ENCODE data around the gene RFX6.

Gene RFX6

GRCh38 chr6:116858060-116858459, 19.0 kb upstream of the RFX6 start:
- Histone ChIP-seq H3K4me1 (ENCODE audit: control insufficient read depth, insufficient read depth, low read length, poor library complexity, severe bottlenecking) (no peaks in the 10 kb centered on the region), H3K27me3 (replicated peaks; ENCODE audit: control insufficient read depth, insufficient read depth, low read length, poor library complexity, severe bottlenecking) (no peaks in the 10 kb centered on the region), H3K36me3 (ENCODE audit: control insufficient read depth, insufficient read depth, low read length) (no peaks in the 10 kb centered on the region), H3K4me3 (ENCODE audit: insufficient read depth, low read depth, low read length, poor library complexity, severe bottlenecking) (no peak overlapping the region), H3K9me3 (ENCODE audit: control insufficient read depth, low read length) (no peaks in the 10 kb centered on the region), H3K27ac (ENCODE audit: insufficient read depth, low read length, poor library complexity, severe bottlenecking) (no peak overlapping the region)
- no peak for DNase-seq

GRCh38 chr6:116859264-116859663, 17.8 kb upstream of the RFX6 start:
- no peak overlapping the region for H3K27ac ChIP-seq (ENCODE audit: insufficient read depth, low read length, poor library complexity, severe bottlenecking)
- DNase-seq, result no peak
- H3K9me3 ChIP-seq (ENCODE audit: control insufficient read depth, low read length), result no peaks in the 10 kb centered on the region
- no peaks in the 10 kb centered on the region for H3K36me3 ChIP-seq (ENCODE audit: control insufficient read depth, insufficient read depth, low read length)
- no peak overlapping the region for H3K4me3 ChIP-seq (ENCODE audit: insufficient read depth, low read depth, low read length, poor library complexity, severe bottlenecking)
- no peaks in the 10 kb centered on the region for H3K4me1 ChIP-seq (ENCODE audit: control insufficient read depth, insufficient read depth, low read length, poor library complexity, severe bottlenecking)
- no peaks in the 10 kb centered on the region for H3K27me3 ChIP-seq (replicated peaks; ENCODE audit: control insufficient read depth, insufficient read depth, low read length, poor library complexity, severe bottlenecking)

- DNase-seq, result no peak
- Histone ChIP-seq H3K4me1 (ENCODE audit: control insufficient read depth, insufficient read depth, low read length, poor library complexity, severe bottlenecking) (no peaks in the 10 kb centered on the region), H3K27me3 (replicated peaks; ENCODE audit: control insufficient read depth, insufficient read depth, low read length, poor library complexity, severe bottlenecking) (no peaks in the 10 kb centered on the region), H3K36me3 (ENCODE audit: control insufficient read depth, insufficient read depth, low read length) (no peaks in the 10 kb centered on the region), H3K9me3 (ENCODE audit: control insufficient read depth, low read length) (no peaks in the 10 kb centered on the region), H3K4me3 (ENCODE audit: insufficient read depth, low read depth, low read length, poor library complexity, severe bottlenecking) (no peak overlapping the region), H3K27ac (ENCODE audit: insufficient read depth, low read length, poor library complexity, severe bottlenecking) (no peak overlapping the region)
Observed at GRCh38 chr6:116866281-116866871, 10.7 kb upstream of the RFX6 start.

- peaks cover 2% of the 10 kb centered on the region for H3K27me3 ChIP-seq (replicated peaks; ENCODE audit: control insufficient read depth, insufficient read depth, low read length, poor library complexity, severe bottlenecking)
- no peaks in the 10 kb centered on the region for H3K36me3 ChIP-seq (ENCODE audit: control insufficient read depth, insufficient read depth, low read length)
- DNase-seq, result no peak
- no peak overlapping the region for H3K4me3 ChIP-seq (ENCODE audit: insufficient read depth, low read depth, low read length, poor library complexity, severe bottlenecking)
- no peak overlapping the region for H3K27ac ChIP-seq (ENCODE audit: insufficient read depth, low read length, poor library complexity, severe bottlenecking)
- peaks cover 3% of the 10 kb centered on the region for H3K4me1 ChIP-seq (ENCODE audit: control insufficient read depth, insufficient read depth, low read length, poor library complexity, severe bottlenecking)
- H3K9me3 ChIP-seq (ENCODE audit: control insufficient read depth, low read length), result no peaks in the 10 kb centered on the region
Observed at GRCh38 chr6:116872771-116873170, 4.3 kb upstream of the RFX6 start.

- no peak for DNase-seq
- H3K4me3 ChIP-seq (ENCODE audit: insufficient read depth, low read depth, low read length, poor library complexity, severe bottlenecking), result no peak overlapping the region
- H3K9me3 ChIP-seq (ENCODE audit: control insufficient read depth, low read length), result no peaks in the 10 kb centered on the region
Observed at GRCh38 chr6:116876107-116876506, 935 bp upstream of the RFX6 start.

GRCh38 chr6:116877743-116878142, 701 bp downstream of the RFX6 start:
- Histone ChIP-seq H3K36me3 (ENCODE audit: control insufficient read depth, insufficient read depth, low read length) (no peaks in the 10 kb centered on the region), H3K9me3 (ENCODE audit: control insufficient read depth, low read length) (no peaks in the 10 kb centered on the region), H3K4me3 (ENCODE audit: insufficient read depth, low read depth, low read length, poor library complexity, severe bottlenecking) (no peak overlapping the region), H3K4me1 (ENCODE audit: control insufficient read depth, insufficient read depth, low read length, poor library complexity, severe bottlenecking) (peaks cover 3% of the 10 kb centered on the region), H3K27ac (ENCODE audit: insufficient read depth, low read length, poor library complexity, severe bottlenecking) (no peak overlapping the region), H3K27me3 (replicated peaks; ENCODE audit: control insufficient read depth, insufficient read depth, low read length, poor library complexity, severe bottlenecking) (peaks cover 2% of the 10 kb centered on the region)
- no peak for DNase-seq

More at GRCh38 chr6:116876107-116876506, 935 bp upstream of the RFX6 start:
- Histone ChIP-seq H3K4me1 (ENCODE audit: control insufficient read depth, insufficient read depth, low read length, poor library complexity, severe bottlenecking) (peaks cover 3% of the 10 kb centered on the region), H3K27me3 (replicated peaks; ENCODE audit: control insufficient read depth, insufficient read depth, low read length, poor library complexity, severe bottlenecking) (peaks cover 2% of the 10 kb centered on the region), H3K27ac (ENCODE audit: insufficient read depth, low read length, poor library complexity, severe bottlenecking) (no peak overlapping the region), H3K36me3 (ENCODE audit: control insufficient read depth, insufficient read depth, low read length) (no peaks in the 10 kb centered on the region)

- no peak overlapping the region for H3K4me3 ChIP-seq (ENCODE audit: insufficient read depth, low read depth, low read length, poor library complexity, severe bottlenecking)
- no peaks in the 10 kb centered on the region for H3K36me3 ChIP-seq (ENCODE audit: control insufficient read depth, insufficient read depth, low read length)
- H3K27ac ChIP-seq (ENCODE audit: insufficient read depth, low read length, poor library complexity, severe bottlenecking), result no peak overlapping the region
- H3K9me3 ChIP-seq (ENCODE audit: control insufficient read depth, low read length), result no peaks in the 10 kb centered on the region
- peaks cover 2% of the 10 kb centered on the region for H3K27me3 ChIP-seq (replicated peaks; ENCODE audit: control insufficient read depth, insufficient read depth, low read length, poor library complexity, severe bottlenecking)
- DNase-seq, result no peak
- H3K4me1 ChIP-seq (ENCODE audit: control insufficient read depth, insufficient read depth, low read length, poor library complexity, severe bottlenecking), result peaks cover 3% of the 10 kb centered on the region
Observed at GRCh38 chr6:116881236-116881635, 4.2 kb downstream of the RFX6 start.

- Histone ChIP-seq H3K27me3 (replicated peaks; ENCODE audit: control insufficient read depth, insufficient read depth, low read length, poor library complexity, severe bottlenecking) (no peaks in the 10 kb centered on the region), H3K36me3 (ENCODE audit: control insufficient read depth, insufficient read depth, low read length) (no peaks in the 10 kb centered on the region), H3K4me1 (ENCODE audit: control insufficient read depth, insufficient read depth, low read length, poor library complexity, severe bottlenecking) (no peaks in the 10 kb centered on the region), H3K27ac (ENCODE audit: insufficient read depth, low read length, poor library complexity, severe bottlenecking) (no peak overlapping the region), H3K9me3 (ENCODE audit: control insufficient read depth, low read length) (no peaks in the 10 kb centered on the region), H3K4me3 (ENCODE audit: insufficient read depth, low read depth, low read length, poor library complexity, severe bottlenecking) (no peak overlapping the region)
- DNase-seq, result no peak
Observed at GRCh38 chr6:116883005-116883404, 6.0 kb downstream of the RFX6 start.

GRCh38 chr6:116884530-116884929, 7.5 kb downstream of the RFX6 start:
- H3K36me3 ChIP-seq (ENCODE audit: control insufficient read depth, insufficient read depth, low read length), result no peaks in the 10 kb centered on the region
- H3K9me3 ChIP-seq (ENCODE audit: control insufficient read depth, low read length), result no peaks in the 10 kb centered on the region
- DNase-seq, result no peak
- H3K27me3 ChIP-seq (replicated peaks; ENCODE audit: control insufficient read depth, insufficient read depth, low read length, poor library complexity, severe bottlenecking), result no peaks in the 10 kb centered on the region
- H3K27ac ChIP-seq (ENCODE audit: insufficient read depth, low read length, poor library complexity, severe bottlenecking), result no peak overlapping the region
- H3K4me1 ChIP-seq (ENCODE audit: control insufficient read depth, insufficient read depth, low read length, poor library complexity, severe bottlenecking), result no peaks in the 10 kb centered on the region
- H3K4me3 ChIP-seq (ENCODE audit: insufficient read depth, low read depth, low read length, poor library complexity, severe bottlenecking), result no peak overlapping the region

GRCh38 chr6:116887168-116887567, 10.1 kb downstream of the RFX6 start:
- DNase-seq, result no peak
- Histone ChIP-seq H3K9me3 (ENCODE audit: control insufficient read depth, low read length) (no peaks in the 10 kb centered on the region), H3K4me3 (ENCODE audit: insufficient read depth, low read depth, low read length, poor library complexity, severe bottlenecking) (no peak overlapping the region), H3K27ac (ENCODE audit: insufficient read depth, low read length, poor library complexity, severe bottlenecking) (no peak overlapping the region), H3K4me1 (ENCODE audit: control insufficient read depth, insufficient read depth, low read length, poor library complexity, severe bottlenecking) (no peaks in the 10 kb centered on the region), H3K27me3 (replicated peaks; ENCODE audit: control insufficient read depth, insufficient read depth, low read length, poor library complexity, severe bottlenecking) (no peaks in the 10 kb centered on the region), H3K36me3 (ENCODE audit: control insufficient read depth, insufficient read depth, low read length) (no peaks in the 10 kb centered on the region)
